ENCODE data around the gene CCDC146.
"Not testable (repeated sequence)": the region's sequence is repeated elsewhere in the genome, so short reads cannot be mapped to it uniquely, and the experiment has no call there.

Gene CCDC146, protein sequence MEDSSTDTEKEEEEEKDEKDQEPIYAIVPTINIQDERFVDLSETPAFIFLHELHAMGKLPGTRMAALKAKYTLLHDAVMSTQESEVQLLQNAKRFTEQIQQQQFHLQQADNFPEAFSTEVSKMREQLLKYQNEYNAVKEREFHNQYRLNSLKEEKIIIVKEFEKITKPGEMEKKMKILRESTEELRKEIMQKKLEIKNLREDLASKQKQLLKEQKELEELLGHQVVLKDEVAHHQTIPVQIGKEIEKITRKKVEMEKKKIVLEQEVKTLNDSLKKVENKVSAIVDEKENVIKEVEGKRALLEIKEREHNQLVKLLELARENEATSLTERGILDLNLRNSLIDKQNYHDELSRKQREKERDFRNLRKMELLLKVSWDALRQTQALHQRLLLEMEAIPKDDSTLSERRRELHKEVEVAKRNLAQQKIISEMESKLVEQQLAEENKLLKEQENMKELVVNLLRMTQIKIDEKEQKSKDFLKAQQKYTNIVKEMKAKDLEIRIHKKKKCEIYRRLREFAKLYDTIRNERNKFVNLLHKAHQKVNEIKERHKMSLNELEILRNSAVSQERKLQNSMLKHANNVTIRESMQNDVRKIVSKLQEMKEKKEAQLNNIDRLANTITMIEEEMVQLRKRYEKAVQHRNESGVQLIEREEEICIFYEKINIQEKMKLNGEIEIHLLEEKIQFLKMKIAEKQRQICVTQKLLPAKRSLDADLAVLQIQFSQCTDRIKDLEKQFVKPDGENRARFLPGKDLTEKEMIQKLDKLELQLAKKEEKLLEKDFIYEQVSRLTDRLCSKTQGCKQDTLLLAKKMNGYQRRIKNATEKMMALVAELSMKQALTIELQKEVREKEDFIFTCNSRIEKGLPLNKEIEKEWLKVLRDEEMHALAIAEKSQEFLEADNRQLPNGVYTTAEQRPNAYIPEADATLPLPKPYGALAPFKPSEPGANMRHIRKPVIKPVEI

DNA sequence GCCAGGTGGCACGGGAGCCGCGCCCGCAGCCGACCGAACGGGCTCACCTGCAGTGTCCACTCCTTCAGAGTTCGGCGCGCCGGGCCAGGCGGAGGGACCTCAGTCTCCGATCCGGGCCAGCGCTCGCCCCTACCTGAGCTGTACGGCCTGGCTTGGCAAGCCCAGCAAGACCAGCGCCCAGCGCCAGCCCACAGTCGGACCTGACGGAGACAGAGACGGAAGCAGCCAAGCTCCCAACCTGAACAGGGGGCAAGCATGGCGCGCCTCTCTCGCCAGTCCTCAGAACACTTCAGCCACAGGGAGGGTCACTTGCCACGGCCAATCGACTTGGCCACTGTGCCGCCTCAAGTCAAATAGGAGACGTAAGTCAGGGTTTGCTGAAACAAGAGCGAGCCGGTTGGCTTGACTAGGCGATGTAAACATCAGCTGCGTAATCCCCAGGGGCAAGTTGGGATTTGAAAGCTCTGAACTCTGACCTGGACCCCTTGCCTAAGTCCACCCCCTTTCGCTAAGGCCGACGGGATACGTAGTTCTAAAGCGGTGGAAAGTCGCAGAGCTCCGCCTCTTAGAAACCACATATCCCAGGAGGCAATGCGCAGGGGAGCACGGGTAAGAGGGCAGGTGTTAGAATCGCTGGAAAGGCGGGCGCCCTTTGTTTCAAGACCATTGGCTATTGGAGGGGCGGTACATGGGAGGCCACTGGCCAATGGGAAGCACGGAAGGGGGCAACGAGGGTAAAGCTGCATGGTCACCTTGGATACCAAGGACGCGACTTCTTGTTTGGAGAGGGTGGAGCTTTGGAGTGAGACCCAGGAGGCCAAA lies at the start of gene CCDC146:
Gene CCDC146, plus strand, starts transcription at position 756 of the 822 bp plus-strand sequence. CDS start 45,054 bp downstream, outside the sequence.
- DNase-seq = peak; percentile 90

DNA sequence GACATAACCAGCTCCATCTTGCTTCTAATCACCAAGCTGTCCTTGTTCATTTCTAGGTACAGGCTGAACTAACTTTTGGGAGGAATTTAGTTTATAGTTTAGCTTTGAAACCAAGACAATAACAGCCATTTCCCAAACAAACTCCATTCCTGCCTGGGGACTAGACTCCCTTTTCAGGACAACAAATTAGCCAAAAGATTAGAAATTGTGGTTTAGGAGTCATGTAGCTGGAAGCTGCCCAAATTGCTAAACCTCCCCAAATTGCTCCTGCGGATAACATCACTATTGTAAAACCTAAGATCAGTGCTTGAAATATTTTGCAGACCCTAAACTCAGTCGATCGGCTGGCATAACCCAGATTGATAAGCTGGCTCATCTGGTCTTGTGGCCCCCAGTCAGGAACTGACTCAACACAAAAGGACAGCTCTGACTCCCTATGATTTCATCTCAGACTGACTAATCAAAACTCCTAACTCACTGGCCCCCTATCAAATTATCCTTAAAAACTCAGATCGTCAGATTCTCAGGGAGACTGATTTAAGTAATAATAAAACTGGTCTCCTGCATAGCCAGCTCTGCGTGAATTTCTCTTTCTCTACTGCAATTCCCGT lies 47.5 kb upstream of the CCDC146 start:
- DNase-seq = not testable (repeated sequence)

DNA sequence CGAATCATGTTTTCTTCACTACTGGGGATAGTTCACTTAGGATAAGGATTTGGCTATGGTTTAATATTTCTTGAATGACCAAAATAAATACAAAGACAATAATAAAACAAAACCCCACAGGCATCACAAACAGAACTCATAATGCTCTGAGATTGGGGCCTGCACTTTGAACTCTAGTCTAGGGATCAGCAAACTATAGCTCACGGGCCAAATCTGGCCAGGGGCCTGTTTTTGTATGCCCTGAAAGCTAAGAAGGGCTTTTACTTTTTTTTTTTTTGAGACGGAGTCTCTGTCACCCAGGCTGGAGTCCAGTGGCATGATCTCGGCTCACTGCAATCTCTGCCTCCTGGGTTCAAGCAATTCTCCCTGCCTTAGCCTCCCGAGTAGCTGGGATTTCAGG lies 45.4 kb upstream of the CCDC146 start:
- not testable (repeated sequence) for DNase-seq

DNA sequence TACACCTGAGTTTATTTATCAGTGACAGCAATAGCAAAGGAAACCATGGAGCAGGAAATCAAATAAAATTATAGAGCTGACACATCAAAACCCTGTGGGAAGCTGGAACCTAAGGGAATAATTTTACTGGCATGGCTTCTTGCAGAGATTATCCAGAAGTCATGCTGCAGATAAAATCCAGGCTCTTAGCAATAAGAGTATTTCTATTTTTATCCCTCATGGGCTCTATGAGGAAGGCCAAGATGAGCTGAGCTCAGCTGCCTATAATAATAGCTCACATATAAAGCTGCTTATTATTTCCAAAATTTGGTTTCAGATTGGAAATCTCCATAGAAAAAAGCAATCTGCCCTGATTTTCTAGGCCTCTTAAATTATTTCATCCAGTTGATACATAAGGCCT lies 43.3 kb upstream of the CCDC146 start:
- DNase-seq = not testable (repeated sequence)

DNA sequence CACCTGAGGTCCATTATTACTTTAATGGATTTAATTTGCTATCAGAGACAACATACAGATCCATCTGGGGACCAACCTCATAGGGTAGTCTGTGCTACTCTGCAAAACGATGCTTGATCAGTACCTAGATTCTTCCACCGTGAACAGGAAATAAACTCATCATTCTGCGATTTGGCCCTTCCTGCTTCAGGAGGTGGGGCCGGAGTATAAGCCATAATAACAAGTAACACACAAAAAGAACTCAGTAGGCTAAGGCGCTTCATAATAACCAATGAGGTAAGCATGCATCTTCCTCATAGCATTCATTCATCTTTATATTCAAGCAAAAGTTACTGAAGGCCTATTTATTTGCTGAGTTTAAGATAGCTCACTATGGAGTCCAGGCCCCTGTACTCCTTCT lies 42.8 kb upstream of the CCDC146 start:
- DNase-seq = not testable (repeated sequence)

DNA sequence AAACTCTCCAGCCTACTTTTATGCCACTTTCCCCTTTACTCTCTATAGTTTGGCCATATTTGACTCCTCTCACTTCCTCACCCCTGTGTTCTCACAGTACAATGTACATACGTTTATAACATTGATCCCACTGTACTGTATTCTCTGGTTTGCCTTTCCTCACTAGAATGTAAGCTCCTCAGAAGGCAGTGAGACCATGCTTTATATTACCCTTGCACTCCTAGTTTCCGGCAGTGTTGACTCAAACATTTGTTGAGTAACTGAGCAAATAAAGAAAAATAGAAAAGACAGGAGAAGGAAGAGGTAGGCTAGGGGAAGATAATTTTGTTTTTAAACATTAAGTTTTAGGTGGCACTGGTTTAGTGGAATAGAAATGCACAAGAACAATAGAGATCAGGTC lies 42.2 kb upstream of the CCDC146 start:
- DNase-seq = not testable (repeated sequence)

DNA sequence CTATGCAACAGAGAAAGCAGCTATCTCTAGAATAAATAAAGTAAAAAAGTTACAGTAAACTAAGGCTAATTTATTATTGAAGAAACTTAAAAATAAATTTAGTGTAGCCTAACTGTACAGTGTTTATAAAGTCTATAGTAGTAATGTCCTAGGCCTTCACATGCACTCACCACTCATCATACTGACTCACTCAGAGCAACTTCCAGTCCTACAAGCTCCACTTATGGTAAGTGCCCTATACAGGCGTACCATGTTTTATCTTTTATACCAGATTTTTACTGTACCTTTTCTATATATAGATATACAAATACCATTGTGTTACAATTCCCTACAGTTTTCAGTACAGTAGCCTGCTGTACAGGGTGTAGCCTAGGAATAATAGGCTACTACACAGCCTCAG lies 40.2 kb upstream of the CCDC146 start:
- DNase-seq = not testable (repeated sequence)

DNA sequence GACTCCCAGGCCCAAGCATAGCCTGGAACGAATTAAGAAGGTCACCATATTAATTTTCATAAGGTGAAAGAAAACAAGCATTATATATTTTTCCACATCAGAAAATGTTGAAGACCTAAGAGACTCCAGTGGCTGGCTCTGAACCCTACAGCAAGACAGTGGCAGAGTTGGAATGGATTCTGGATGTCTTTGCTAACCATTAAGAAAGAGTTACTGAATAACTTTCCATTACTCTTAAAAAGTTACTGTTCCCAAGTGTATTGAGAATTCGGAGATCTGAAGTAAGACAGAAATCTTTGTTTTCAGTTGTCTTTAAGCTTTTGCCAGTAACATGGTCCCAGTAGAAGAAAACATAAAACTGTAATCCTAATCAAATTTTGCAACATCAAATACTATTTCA lies 30.1 kb upstream of the CCDC146 start:
- DNase-seq = not testable (repeated sequence)

DNA sequence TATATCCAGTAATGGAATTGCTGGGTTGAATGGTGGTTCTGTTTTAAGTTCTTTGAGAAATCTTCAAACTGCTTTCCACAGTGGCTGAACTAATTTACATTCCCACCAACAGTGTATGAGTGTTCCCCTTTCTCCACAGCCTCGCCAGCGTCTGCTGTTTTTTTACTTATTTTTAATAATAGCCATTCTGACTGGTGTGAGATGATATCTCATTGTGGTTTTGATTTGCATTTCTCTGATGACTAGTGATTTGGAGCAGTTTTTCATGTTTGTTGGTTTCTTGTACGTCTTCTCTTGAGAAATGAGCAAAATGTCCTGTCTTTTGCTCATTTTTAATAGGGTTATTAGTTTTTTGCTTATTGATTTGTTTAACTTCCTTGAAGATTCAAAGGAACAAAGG lies 21.9 kb upstream of the CCDC146 start:
- not testable (repeated sequence) for DNase-seq

DNA sequence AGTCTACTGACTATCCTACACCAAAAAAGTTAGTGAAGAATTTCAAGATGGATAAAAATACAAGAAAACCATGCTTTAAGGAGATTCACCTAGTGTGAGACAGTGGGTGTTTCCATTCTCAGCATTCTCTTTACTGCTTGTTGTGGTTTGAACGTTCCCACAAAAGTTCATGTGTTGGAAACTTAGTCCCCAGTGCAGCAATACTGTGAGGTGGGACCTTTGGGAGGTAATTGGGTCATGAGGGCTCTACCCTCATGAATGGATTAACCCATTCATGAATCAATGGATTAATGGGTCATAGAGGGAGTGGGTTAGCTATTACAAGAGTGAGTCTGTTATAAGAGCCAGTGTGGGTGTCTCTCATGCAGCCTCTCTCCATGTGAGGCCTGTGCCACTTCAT lies 21.2 kb upstream of the CCDC146 start:
- not testable (repeated sequence) for DNase-seq

DNA sequence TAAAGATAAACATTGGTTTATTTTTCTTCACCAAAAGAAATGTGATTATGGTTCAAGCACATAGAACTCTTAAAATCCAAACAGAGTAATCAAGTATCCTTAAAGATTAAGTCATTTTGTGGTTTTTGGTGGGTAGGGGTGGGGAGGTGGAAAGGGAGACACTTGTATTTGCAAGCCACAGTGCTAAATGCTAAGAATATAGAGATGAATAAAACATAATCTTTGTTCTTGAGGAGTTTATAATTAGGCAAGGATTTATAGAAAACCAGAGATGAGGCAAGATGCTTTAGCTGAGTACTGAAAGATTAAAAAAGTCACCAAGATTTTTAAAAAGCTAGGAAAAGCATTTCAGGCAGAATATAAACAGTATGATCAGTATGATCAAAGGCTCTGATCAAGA lies 19.7 kb upstream of the CCDC146 start:
- not testable (repeated sequence) for DNase-seq

DNA sequence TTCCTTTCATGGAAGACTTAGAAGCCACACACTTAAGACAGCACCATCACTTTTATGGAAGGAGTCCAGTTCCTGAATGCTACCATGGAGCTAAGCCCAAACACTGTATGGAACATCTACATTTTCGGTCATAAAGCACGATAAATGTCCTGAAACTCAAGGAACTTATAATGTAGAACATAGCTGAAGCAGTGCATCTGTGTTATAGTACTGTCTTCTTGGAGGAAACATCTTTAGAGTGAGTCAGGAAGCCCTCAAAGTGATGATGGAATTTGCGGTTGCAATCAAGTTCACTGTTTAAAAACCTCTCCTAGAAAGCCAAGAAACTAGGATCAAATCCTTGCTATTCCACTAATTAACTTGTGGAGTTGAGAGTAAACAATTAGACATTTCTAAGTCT lies 16.5 kb upstream of the CCDC146 start:
- not testable (repeated sequence) for DNase-seq

DNA sequence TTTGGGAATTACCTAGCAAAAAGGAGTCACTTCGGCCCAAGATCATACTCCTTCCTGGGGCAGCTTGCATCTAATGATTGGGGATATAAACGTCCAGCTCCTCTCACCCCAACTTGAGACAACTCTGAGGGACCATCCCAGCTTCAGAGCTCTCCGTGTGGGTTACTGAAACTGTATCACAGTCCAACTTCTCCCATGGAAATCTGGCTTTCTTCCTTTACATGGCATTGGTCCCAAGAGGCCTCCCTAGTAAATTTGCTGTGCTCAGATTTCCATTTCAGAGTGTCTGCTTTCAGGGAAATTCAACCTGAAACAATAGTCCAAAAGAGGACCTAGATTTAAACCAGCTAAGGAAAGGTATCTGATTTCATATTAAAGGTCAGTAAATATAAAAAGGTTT lies 14.8 kb upstream of the CCDC146 start:
- DNase-seq = not testable (repeated sequence)

DNA sequence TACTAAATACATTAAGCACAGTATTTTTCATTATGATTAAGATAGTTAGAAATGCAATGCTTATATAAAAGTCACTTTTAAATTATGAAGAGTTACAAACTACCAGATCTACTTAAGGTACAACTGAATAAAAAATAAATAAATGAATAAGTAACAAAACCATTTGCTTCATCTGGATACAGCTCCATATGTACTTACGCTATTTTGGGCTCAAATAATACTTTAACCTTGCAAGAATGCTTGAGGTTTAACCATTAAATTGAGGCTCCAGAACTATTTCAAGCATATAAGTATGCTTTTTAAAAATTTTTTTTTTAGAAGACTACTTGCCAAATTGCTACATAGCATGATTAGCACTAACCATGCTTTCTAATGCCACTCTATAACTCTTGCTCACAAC lies 14.1 kb upstream of the CCDC146 start:
- DNase-seq = not testable (repeated sequence)

DNA sequence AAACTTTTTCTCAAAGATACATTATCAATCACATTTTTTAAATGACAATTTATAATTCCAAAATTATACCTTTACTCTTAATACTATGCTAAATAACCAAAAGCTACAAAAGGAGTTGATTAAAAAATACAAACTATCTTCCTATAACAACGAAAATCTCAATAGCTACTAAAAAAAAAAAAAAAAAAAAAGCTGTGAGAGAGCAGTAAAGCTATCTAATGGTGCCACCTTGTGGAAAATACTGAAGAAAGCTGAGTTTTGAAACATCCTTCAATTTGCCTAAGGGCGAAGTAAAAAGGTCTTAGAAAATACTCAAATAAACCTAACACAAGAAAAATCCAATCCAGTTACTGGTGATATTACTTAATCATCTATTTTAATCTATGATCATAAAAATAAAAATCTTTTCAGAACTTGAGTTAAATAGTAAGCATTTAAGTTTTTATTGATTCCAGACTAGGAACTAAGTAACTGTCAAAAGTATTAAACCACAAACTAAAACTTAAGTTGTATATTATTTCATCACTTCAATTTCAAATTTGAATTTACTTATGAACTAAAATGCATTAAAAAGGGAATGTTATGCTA lies 9.6 kb upstream of the CCDC146 start:
- not testable (repeated sequence) for DNase-seq

DNA sequence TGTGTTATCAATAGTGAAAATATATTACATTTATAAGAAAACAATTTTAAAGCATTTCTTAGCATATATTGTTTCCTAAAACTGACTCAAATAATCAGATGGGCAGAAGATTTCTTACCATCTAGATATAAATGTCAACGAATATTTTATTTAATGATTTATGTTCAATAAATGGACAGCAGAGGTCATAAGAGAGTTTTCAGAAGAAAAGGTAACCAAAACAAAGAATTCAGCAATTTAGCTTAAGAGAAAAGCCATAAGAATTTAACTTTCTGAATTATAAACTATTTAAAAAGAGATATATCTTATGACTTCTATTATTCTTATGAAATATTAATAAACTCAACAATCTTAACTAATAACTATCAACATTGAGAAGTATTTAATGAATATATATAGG lies 3.1 kb downstream of the CCDC146 start:
- not testable (repeated sequence) for DNase-seq

DNA sequence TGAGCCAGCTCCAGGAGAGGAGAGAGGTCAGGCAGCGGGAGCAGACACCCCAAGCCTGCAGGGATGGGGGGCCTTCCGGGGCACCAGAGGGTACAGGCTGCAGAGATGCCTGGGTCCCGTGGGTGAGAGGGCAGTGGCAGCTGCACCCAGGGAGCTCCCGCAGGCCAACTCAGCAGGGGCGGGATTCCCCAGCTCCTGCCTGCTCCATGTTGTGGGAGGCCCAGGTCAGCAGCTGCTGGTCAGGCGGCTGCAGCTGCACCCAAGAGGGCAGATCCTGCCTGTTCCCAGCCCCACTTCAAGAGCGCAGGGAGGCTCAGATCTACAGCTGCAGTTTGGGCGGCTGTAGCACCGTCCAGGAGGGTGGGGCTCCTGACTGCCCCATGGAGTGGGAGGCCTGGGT lies 4.6 kb downstream of the CCDC146 start:
- DNase-seq = not testable (repeated sequence)

DNA sequence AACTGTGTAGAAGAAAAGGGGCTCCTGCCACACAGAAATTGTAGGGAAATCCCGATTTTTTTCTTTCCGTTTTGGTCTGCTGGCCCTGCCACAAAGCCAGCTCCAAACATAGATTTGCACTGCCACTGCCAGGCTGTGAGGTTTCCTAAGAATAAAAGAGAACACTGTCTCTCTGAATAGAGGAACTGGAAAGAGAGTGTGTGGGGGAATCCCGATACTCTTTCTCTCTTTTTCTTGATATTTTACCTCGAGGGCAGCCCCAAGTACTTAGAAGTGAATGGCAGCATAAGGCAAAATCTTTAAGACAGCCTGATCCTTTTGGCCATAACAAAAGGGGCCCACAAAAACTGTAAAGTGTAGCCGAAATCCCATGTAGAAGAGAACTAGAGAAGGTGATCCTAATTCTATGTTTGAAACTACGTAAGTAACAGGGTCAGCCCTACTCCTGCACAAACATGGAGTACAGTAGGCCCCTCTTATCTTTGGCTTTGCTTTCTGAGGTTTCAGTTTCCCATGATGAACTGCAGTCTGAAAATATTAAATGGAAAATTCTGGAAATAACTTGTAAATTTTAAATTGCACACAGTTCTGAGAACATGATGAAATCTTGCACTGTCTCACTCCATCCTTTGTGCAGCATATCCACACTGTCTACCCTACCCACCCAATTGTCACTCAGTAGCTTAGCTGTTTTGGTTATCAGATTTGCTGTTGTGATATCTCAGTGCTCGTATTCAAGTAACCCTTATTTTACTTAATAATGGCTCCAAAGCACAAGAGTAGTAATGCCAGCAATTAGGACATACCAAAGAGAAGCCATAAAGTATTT lies 6.4 kb downstream of the CCDC146 start:
- DNase-seq = not testable (repeated sequence)

DNA sequence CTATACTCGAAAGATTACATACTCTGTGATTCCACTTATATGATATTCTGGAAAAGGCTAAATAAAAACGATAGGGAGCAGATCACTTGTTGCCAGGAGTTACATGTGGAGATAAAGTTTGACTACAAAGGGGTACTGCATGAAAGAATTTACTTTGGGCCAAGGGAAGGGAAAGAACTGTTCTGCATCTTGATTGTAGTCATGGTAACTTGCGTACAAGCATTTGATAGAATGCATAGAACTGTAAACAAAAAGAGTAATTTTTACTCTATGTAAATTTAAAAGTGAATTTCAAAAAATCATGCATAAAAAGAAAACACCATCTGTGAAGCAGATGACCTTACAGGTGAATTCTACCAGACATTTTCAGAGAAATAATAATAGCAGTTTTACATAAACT lies 9.4 kb downstream of the CCDC146 start:
- DNase-seq = not testable (repeated sequence)

DNA sequence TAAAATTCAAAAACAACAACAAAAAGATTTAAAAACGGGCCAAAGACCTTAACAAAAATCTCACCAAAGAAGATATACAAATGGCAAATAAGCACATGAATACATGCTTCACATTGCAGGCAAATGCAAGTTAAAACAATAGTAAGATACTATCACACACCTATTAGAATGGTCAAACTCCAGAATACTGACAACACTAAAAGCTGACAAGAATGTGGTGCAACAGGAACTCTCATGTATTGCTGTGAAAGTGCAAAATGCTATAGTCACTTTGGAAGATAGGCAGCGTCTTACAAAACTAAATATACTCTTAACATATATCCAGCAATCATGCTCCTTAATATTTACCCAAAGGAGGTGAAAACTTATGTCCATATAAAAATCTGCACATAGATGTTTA lies 16.3 kb downstream of the CCDC146 start:
- DNase-seq = not testable (repeated sequence)

DNA sequence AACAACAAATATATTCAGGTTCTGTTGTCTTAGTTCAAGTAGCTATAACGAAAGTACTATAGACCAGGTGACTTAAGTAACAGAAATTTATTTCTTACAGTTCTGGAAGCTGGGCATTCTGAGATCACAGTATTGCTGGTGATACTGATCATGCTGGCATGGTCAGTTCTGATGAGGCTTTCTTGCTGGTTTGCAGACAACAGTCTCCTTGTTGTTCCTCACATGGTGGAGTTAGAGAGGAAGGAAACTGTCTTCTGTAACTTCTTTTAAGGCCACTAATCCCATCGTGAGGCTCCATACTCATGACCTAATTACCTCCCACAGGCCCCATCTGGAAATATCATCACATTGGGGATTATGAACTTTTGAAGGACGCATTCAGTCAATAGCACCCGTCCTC lies 17.9 kb downstream of the CCDC146 start:
- DNase-seq = not testable (repeated sequence)
